Ovary (tissue), 3 donors: Measurements from ENCODE around the gene TMEM238L.

Source experiments
- CTCF ChIP-seq, 3 donors: fragments of 450-650 bp in 2 of 3; fragments of 200-600 bp in 1 of 3; IDR thresholded peaks; one replicate each; pipeline versions ENCODE4 v1.5.1 to v1.8.0; 2016 to 2022; ENCODE audit warnings: antibody characterized with exemption in 3 of 3, mild to moderate bottlenecking in 1 of 3
- EP300 ChIP-seq: sonication (generic); formaldehyde crosslinking; IDR thresholded peaks from one replicate; pipeline ENCODE4 v1.6.1; 2017; ENCODE audit warnings: antibody characterized with exemption
- POLR2A ChIP-seq: fragments of 450-650 bp; IDR thresholded peaks from one replicate; pipeline ENCODE4 v1.6.1; 2017; ENCODE audit warnings: antibody characterized with exemption, mild to moderate bottlenecking, moderate library complexity
- donor health status: DM: no; HTN: no; CAD: no.

DNA sequence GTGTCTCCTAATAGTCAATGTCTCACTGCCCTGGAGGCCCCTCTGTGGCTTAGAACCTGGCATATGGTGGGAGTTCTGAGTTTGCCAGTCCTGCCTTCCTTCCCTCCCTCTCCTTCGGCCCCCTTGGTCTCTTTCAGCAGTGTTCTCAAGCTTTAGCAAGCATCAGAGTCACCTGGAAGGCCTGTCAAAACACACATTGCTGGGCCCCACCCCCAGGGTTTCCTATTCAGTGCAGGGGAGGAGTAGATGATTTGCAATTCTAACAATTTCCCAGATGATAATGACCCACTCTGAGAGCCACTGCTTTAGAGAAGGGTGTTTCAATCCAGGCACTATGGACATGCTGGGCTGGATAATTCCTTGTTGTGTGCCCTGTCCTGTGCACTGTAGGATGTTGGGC, 47.7 kb downstream of the TMEM238L start:
- TF ChIP-seq CTCF (IDR thresholded peaks at IDR 0.05) (no peak), EP300 (no peak), POLR2A (no peak)
